NK-92 (cell line): ENCODE data around the gene TMEM192.
"Not testable (repeated sequence)": the region's sequence is repeated elsewhere in the genome, so short reads cannot be mapped to it uniquely, and the experiment has no call there.

Experiments used
- DNase-seq: peaks from one replicate; lab custom pipeline; 2025; ENCODE audit not compliant: unreplicated experiment; lab: John Stamatoyannopoulos, UW

TMEM192 gene

DNA sequence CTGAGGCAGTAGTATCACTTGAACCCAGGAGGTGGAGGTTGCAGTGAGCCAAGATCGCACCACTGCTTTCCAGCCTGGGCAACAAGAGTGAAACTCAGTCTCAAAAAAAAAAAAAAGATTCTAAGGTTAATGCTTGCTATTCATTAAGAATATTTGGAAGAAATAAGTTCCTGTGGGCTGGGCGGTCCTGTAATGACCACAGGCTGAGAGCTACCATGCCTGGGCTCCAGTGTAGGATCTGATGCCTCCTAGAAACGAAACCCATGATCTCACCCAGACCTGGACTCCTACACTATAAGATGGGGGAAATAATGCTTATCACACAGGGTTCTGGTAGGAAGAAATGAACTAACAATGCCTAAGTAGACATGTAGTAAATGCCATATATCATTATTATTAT is 17.8 kb downstream of the TMEM192 start:
- DNase-seq, result no peak

- not testable (repeated sequence) for DNase-seq
Measured at GRCh38 chr4:165092187-165092586, 20.5 kb downstream of the TMEM192 start.

DNA sequence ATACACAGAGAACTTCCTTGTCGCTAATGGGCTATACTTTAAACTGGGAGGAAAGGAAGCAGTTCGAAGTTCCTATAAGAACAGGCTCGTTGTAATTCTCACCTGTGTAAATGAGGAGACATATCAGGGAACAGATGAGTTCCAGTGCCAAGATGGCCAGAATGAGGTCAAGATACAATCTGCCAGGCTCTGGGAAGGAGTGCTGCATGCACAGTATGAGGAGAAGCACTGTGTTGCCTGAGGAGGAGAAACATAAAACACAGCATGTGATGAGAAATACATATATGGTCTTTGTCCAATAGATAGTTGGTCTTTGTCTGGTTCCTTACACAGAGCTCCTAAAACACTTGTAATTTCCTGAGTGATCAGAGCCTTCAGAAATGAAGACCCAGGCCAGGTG is 24.3 kb downstream of the TMEM192 start:
- no peak for DNase-seq

DNA sequence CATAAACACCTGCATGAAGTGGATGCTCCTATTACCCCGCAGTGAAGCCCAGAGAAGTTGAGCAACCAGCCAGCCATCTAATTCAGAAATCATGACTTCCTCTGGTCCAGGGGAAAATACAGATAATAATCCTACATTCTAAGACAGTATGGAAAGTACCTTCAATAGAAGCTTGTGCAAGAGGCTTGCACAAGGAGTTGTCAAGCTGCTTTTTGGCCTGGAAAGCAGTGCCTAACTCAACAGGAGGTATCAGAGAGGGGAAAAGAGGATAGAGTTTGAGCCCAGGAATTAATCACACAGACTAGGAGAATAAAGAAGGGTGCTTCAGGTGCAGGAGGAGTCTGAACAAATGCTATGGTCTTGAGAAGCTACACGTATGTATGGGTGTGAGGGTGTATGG is 26.7 kb downstream of the TMEM192 start:
- DNase-seq, result no peak

- not testable (repeated sequence) for DNase-seq
Measured at GRCh38 chr4:165084787-165085186, 27.9 kb downstream of the TMEM192 start.

- DNase-seq, result no peak
Measured at GRCh38 chr4:165079476-165079875, 33.2 kb downstream of the TMEM192 start.

DNA sequence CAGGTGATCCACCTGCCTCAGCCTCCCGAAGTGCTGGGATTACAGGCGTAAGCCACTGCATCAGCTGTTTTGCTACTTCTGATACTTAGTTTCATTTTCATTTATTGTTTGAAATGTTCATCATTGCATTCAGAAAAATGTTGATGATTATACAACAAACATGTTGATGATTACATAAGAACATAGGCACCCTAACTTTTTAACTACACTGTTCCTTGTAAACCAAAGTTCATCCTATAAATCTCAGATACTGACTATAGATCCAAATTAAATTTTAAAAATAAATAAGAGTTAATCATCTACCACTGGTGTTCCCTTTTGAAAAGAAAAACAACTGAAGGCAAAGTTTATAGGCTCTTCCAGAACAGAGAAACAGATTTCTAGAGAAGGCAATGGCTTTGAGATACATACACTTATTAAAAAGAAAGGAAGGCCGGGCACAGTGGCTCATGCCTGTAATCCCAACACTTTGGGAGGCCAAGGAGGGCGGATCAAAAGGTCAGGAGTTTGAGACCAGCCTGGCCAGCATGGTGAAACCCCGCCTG is 35.6 kb downstream of the TMEM192 start:
- DNase-seq, result no peak

DNA sequence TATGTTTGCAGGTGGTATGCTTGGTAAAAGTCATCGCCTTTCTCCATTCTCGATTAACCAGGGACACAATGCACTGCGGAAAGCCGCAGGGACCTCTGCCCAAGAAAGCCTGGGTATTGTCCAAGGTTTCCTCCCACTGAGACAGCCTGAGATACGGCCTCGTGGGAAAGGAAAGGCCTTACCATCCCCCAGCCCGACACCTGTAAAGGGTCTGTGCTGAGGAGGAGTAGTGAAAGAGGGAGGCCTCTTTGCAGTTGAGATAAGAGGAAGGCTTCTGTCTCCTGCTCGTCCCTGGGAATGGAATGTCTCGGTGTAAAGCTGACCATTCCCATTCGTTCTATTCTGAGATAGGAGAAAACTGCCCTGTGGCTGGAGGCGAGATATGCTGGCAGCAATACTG is 39.3 kb downstream of the TMEM192 start:
- DNase-seq, result not testable (repeated sequence)

DNA sequence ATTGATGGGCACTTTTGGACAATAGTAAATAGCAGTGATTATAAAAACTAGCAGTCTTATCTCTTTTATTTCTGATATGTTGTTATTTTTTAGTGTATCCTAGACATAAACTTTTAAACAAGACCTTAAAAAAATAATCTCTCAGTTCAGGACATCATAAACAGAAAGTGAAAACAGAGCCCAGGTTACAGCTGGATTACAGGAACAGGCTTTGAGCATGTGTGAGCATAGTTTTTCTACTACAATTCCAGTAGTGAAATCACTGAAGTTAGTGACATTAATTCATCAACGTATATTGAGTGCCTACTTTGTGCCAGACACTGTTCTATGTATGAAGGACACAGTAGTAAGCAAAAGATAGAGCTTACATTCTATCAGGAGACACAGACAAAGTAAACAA is 42.1 kb downstream of the TMEM192 start:
- no peak for DNase-seq

GRCh38 chr4:165060938-165061337 is 51.7 kb downstream of the TMEM192 start:
- DNase-seq, result no peak

- DNase-seq, result no peak
Measured at GRCh38 chr4:165059386-165059785, 53.3 kb downstream of the TMEM192 start.

GRCh38 chr4:165058666-165059065 is 54.0 kb downstream of the TMEM192 start:
- no peak for DNase-seq

DNA sequence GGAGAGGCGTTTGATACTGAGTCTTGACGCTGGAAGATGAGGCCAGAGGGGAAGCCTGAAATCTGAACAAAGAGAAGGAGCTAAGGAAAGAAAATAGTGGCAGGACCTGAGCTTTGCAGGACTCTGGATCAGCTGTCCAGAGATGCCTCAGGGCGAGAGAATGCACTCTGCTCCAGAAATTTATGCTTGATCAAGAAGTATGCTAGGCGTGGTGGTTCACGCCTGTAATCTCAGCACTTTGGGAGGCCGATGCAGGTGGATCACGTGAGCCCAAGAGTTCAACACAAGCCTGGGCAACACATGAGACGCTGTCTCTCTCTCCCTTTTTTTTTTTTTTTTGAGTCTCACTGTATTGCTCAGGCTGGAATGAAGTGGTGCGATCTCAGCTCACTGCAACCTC is 57.1 kb downstream of the TMEM192 start:
- DNase-seq, result no peak

DNA sequence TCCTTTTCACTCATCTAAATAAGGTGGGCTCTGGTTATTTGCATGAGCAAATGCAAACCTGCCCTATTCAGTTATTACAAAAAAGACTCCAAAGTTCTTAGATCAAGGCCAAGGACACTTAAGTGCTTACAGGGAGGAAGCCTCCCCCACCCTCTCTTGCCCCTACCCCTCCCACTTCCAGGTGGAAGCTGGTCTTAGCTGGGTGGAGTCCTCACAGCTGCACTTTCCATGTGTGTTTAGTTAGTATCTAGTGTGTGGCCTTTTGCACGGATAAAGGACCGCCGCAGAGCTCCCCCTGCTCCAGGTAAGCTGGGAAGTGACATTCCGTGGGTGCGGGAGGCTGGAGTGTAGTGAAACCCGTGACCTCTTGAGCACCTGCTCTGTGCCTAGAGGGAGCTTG is 59.0 kb downstream of the TMEM192 start, which contains the start of gene TRIM75:
TRIM75 (plus strand) TSS at position 222 of the 400 bp plus-strand sequence. CDS start 5,282 bp downstream, outside the sequence.
- no peak for DNase-seq

GRCh38 chr4:165052627-165053026 is 60.0 kb downstream of the TMEM192 start:
- DNase-seq, result no peak

GRCh38 chr4:165048170-165048569 is 64.5 kb downstream of the TMEM192 start:
- no peak for DNase-seq

- DNase-seq, result no peak
Measured at GRCh38 chr4:165031436-165032211, 81.0 kb downstream of the TMEM192 start, which contains the start of gene TRIM60. Gene TRIM60 (plus strand): TSS chr4:165031999. CDS start chr4:165040073, 8,074 bp downstream.

GRCh38 chr4:165027762-165028402 is 84.8 kb downstream of the TMEM192 start:
- DNase-seq, result no peak

- not testable (repeated sequence) for DNase-seq
Measured at GRCh38 chr4:165025782-165026181, 86.9 kb downstream of the TMEM192 start.
